ENCODE measurements around the gene SPATA31D3. TPM values are rescaled to one million over a fixed set of nuclear protein-coding genes. Genes with fewer than 3 reads are reported as not detected.

SPATA31D3 gene
- total RNA-seq, 2 donors from 2014 or later, result not detected

DNA sequence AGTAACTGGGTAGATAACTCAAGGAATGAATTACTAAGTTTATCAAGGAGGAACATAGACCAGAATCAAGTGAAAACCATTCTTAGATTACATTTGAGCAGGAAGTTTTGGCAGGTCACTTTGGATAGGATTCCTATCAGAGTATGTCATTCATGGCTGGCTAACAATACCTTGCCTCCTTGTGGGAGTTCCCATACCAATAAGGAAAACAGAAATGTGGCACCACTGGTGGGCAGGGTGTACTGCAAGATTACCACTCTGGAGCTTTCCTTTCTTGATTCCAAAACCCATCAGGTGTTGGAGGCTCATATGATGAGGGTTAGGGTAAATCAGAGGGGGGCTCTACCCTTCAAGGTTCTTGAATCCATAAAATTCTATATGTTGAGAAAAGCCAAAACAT is 26.7 kb downstream of the SPATA31D3 start:
- Mint-ChIP-seq H3K4me1 (no peaks in the 10 kb centered on the region), H3K9me3 (peaks cover 7% of the 10 kb centered on the region), H3K36me3 (ENCODE audit: low read depth) (no peaks in the 10 kb centered on the region), H3K27me3 (ENCODE audit: insufficient read depth) (peaks cover 25% of the 10 kb centered on the region), H3K27ac (no peak overlapping the region), H3K4me3 (no peak overlapping the region)
- DNase-seq, result no peak
- H3K27me3 ChIP-seq (ENCODE audit: control insufficient read depth, insufficient read depth, low read length, poor library complexity, severe bottlenecking), result no peaks in the 10 kb centered on the region
- no peak overlapping the region for H3K27ac ChIP-seq (ENCODE audit: low read depth, low read length)
- H3K9ac ChIP-seq (ENCODE audit: extremely low read depth, low read length, poor library complexity, severe bottlenecking), result no peak overlapping the region
- H3K4me3 ChIP-seq (ENCODE audit: low read length), result no peak overlapping the region
- no peaks in the 10 kb centered on the region for H3K4me1 ChIP-seq (ENCODE audit: control insufficient read depth, insufficient read depth, low read length)
- no peak for TF ChIP-seq CTCF (conservative IDR thresholded peaks at IDR 0.05)
- no peaks in the 10 kb centered on the region for H3K9me3 ChIP-seq (ENCODE audit: control insufficient read depth, low read length)
- no peaks in the 10 kb centered on the region for H3K36me3 ChIP-seq (ENCODE audit: control insufficient read depth, insufficient read depth, low read length)

GRCh38 chr9:81971727-81972126 is 28.4 kb downstream of the SPATA31D3 start:
- peaks cover 30% of the 10 kb centered on the region for H3K27me3 Mint-ChIP-seq (ENCODE audit: insufficient read depth)
- Histone ChIP-seq H3K36me3 (ENCODE audit: control insufficient read depth, insufficient read depth, low read length) (no peaks in the 10 kb centered on the region), H3K4me3 (ENCODE audit: low read length) (no peak overlapping the region), H3K27me3 (ENCODE audit: control insufficient read depth, insufficient read depth, low read length, poor library complexity, severe bottlenecking) (no peaks in the 10 kb centered on the region), H3K9ac (ENCODE audit: extremely low read depth, low read length, poor library complexity, severe bottlenecking) (no peak overlapping the region), H3K4me1 (ENCODE audit: control insufficient read depth, insufficient read depth, low read length) (no peaks in the 10 kb centered on the region), H3K27ac (ENCODE audit: low read depth, low read length) (no peak overlapping the region), H3K9me3 (ENCODE audit: control insufficient read depth, low read length) (no peaks in the 10 kb centered on the region)
- H3K27ac Mint-ChIP-seq, result no peak overlapping the region
- H3K36me3 Mint-ChIP-seq (ENCODE audit: low read depth), result no peaks in the 10 kb centered on the region
- no peaks in the 10 kb centered on the region for H3K4me1 Mint-ChIP-seq
- no peak for DNase-seq
- H3K9me3 Mint-ChIP-seq, result peaks cover 4% of the 10 kb centered on the region
- TF ChIP-seq CTCF (conservative IDR thresholded peaks at IDR 0.05), result no peak
- H3K4me3 Mint-ChIP-seq, result no peak overlapping the region

GRCh38 chr9:81974764-81975163 is 31.5 kb downstream of the SPATA31D3 start:
- H3K27me3 Mint-ChIP-seq (ENCODE audit: insufficient read depth), result peaks cover 25% of the 10 kb centered on the region
- DNase-seq, result no peak
- no peaks in the 10 kb centered on the region for H3K36me3 ChIP-seq (ENCODE audit: control insufficient read depth, insufficient read depth, low read length)
- no peak overlapping the region for H3K4me3 ChIP-seq (ENCODE audit: low read length)
- no peaks in the 10 kb centered on the region for H3K27me3 ChIP-seq (ENCODE audit: control insufficient read depth, insufficient read depth, low read length, poor library complexity, severe bottlenecking)
- no peak overlapping the region for H3K27ac ChIP-seq (ENCODE audit: low read depth, low read length)
- H3K4me3 Mint-ChIP-seq, result no peak overlapping the region
- H3K9ac ChIP-seq (ENCODE audit: extremely low read depth, low read length, poor library complexity, severe bottlenecking), result no peak overlapping the region
- TF ChIP-seq CTCF (conservative IDR thresholded peaks at IDR 0.05), result no peak
- no peaks in the 10 kb centered on the region for H3K4me1 ChIP-seq (ENCODE audit: control insufficient read depth, insufficient read depth, low read length)
- H3K9me3 Mint-ChIP-seq, result peaks cover 4% of the 10 kb centered on the region
- WGBS, 2 experiments (ENCODE audit: insufficient coverage in 1 of 2, insufficient read length in 1 of 2), result 90% methylated on average over 3 to 5 of the region's 5 CpGs
- no peaks in the 10 kb centered on the region for H3K4me1 Mint-ChIP-seq
- H3K36me3 Mint-ChIP-seq (ENCODE audit: low read depth), result no peaks in the 10 kb centered on the region
- H3K9me3 ChIP-seq (ENCODE audit: control insufficient read depth, low read length), result no peaks in the 10 kb centered on the region
- no peak overlapping the region for H3K27ac Mint-ChIP-seq

Data from endodermal cell (in vitro differentiated cells).